HG03159 (cell line): ENCODE measurements around the gene OR56B1.

ENCODE experiments used
- ATAC-seq: cut with Tn5 transposase; IDR thresholded peaks from one replicate; pipeline ENCODE4 v1.9.1; 2021; ENCODE audit warnings: mild to moderate bottlenecking, moderate library complexity; ENCODE audit not compliant: unreplicated experiment

OR56B1 gene

GRCh38 chr11:5726351-5726750 lies 9.9 kb upstream of the OR56B1 start:
- ATAC-seq: no peak

- ATAC-seq: no peak
Observed at GRCh38 chr11:5727691-5728090, 8.6 kb upstream of the OR56B1 start.

DNA sequence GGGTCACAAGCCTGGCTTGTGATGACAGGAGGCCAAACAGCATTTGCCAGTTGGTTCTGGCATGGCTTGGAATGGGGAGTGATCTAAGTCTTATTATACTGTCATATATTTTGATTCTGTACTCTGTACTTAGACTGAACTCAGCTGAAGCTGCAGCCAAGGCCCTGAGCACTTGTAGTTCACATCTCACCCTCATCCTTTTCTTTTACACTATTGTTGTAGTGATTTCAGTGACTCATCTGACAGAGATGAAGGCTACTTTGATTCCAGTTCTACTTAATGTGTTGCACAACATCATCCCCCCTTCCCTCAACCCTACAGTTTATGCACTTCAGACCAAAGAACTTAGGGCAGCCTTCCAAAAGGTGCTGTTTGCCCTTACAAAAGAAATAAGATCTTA lies 843 bp downstream of the OR56B1 start:
- ATAC-seq: no peak

- ATAC-seq: no peak
Observed at GRCh38 chr11:5737670-5738392, 1.6 kb downstream of the OR56B1 start.

GRCh38 chr11:5738431-5738830 lies 2.2 kb downstream of the OR56B1 start:
- ATAC-seq: no peak

DNA sequence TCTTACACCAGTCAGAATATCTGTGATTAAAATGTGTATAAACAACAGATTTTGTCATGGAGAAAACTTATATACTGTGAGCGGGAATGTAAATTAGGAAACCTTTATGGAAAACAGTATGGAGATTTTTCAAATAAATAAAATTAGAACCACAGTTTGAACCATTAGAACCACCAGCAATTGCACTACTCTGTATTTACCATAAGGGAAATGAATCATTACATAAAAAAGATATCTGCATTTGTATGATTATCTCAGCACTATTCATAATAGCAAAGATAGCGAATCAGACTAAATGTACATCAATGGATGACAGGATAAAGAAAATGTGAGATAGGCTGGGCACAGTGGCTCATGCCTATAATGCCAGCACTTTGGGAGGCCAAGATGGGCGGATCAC lies 10.4 kb downstream of the OR56B1 start:
- no peak for ATAC-seq

- no peak for ATAC-seq
Observed at GRCh38 chr11:5749836-5750235, 13.6 kb downstream of the OR56B1 start.

- ATAC-seq: no peak
Observed at GRCh38 chr11:5753943-5754342, 17.7 kb downstream of the OR56B1 start, which contains the start of gene OR52N4. Gene OR52N4, plus strand, starts transcription at chr11:5754243. Its CDS starts 498 bp downstream, at chr11:5754741.

DNA sequence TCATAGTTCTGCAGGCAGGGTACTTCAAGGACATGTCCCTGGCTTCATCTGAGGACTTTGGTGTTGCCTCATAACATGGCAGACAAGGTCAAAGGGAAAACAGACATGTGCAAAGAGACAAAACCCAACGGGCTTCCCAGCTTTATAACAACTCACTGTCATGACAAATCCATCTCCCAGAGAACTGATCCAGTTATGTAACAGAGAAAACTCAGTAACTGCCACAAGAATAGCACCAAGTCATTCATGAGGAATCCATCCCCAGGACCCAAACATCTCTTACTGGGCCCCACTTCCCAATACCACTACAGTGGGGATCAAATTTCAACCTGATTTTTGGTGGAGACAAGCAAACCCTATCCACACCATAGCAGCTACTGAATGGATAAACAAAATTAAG lies 30.8 kb downstream of the OR56B1 start:
- ATAC-seq: no peak

DNA sequence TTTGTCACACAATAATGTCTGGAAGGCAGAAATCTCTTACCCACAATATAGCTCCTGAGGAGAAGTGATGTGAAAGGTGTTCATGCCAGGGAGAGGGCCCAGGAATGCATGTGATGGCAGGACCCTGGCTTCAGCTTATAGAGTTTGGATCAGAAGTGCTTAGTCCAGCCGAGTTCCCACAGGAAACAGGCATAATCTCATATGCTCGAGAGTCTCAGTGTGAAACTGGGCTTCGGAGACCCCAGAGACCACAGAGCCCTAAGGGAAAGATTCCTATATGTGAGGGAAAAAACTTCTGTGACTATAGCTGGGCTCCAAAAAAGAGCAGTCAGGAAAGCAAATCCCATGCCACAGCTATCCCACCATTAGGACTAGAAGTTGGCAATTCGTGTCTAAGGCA lies 47.0 kb downstream of the OR56B1 start, which contains the start of gene OR52N5:
OR52N5 (minus strand) TSS at position 101 of the 400 bp plus-strand sequence. CDS start 4,721 bp downstream, outside the sequence.
- no peak for ATAC-seq
